ENCODE measurements around the gene CAPN10.

Gene CAPN10

DNA sequence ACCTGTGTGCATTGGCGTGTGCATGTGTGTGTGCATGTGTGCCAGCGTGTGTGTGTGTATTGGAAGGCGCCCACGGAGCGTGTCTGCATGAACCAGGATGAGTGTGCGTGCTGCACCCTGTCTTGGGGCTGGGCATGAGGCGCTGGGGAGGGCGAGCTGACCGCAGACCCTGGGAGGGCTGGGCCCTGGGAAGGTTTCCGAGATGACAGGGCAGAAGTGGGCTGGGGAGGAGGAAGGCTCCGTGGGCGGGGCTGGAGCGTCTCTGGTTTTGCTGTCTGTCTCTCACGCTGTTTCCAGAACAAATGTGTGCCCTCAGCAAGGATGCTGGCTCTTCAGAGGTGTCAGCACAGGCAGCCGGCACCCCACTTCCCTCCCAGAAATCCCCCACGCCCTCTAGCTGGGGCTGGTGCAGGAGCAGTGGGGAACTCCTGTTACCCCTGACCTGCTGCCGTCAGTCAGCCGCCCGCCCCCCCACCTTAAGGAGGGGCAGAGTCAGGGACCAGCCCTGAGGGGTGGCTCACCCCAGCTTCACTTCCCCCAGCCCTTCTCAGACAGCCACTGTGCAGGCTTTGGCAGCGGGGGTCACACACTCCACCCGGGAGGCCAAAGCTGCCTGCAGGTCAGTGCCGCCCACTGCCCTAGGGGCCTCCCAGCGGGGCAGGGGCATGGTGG is 38.6 kb downstream of the CAPN10 start, which contains the start of gene GPR35:
Gene GPR35, plus strand, starts transcription at position 531 of the 672 bp plus-strand sequence. CDS start 4,473 bp downstream, outside the sequence.
- DNase-seq = peak; percentile 66
- in situ Hi-C loops (cut with HindIII; ENCODE audit: low pct_ligation_motif_present, low sequenced_read_pairs) = no loop called here

DNA sequence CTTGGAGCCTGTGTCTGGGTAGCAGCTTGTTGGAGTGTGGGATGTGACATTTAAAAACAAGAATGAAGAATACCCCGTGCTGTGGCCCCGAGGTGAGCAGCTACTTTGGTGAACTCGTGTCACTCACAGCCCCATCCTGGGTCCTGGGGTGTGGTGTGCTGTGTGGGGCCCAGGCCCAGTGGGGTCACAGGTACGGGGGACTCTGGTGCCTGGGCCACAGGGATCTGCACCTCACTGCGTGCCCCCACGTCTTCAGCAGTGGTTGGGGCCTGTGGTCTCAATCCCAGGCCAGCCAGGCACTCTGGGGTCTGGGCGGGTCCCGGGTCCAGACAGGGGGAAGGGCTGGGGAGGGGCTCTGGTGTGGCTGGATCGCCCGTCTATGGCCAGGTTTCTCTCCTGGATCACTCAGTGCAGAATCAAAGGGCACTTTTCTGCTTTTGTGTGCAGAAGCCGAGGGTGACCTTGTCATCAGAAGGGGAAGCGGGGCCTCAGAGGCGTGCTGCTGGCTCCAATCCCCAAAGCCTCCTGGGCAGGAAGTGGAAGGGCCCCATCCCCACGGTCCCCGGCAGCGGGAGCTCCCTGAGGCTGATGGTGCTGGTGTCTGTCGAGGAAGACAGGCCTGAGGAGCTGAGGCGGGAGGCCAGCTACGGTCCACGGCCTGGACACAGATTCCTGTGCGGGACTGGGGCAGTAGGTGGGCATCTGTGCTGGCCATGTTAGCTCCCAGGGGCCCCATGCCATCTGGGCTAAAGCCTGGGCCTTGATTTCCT is 40.2 kb downstream of the CAPN10 start:
- no peak overlapping the region for H3K4me3 ChIP-seq (ENCODE audit: low read depth, low read length)
- H3K27ac ChIP-seq = no peak overlapping the region
- TF ChIP-seq, protein P1, sequence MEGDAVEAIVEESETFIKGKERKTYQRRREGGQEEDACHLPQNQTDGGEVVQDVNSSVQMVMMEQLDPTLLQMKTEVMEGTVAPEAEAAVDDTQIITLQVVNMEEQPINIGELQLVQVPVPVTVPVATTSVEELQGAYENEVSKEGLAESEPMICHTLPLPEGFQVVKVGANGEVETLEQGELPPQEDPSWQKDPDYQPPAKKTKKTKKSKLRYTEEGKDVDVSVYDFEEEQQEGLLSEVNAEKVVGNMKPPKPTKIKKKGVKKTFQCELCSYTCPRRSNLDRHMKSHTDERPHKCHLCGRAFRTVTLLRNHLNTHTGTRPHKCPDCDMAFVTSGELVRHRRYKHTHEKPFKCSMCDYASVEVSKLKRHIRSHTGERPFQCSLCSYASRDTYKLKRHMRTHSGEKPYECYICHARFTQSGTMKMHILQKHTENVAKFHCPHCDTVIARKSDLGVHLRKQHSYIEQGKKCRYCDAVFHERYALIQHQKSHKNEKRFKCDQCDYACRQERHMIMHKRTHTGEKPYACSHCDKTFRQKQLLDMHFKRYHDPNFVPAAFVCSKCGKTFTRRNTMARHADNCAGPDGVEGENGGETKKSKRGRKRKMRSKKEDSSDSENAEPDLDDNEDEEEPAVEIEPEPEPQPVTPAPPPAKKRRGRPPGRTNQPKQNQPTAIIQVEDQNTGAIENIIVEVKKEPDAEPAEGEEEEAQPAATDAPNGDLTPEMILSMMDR (IDR thresholded peaks at IDR 0.05; ENCODE audit: low read depth, low read length, missing control alignments) = no peak
- no peaks in the 10 kb centered on the region for H3K27me3 ChIP-seq (replicated peaks)
- no peaks in the 10 kb centered on the region for H3K36me3 ChIP-seq (replicated peaks)
- no peak for DNase-seq
- in situ Hi-C loops (cut with HindIII; ENCODE audit: low pct_ligation_motif_present, low sequenced_read_pairs) = no loop called here

More for the DNA sequence above, 38.6 kb downstream of the CAPN10 start, which contains the start of gene GPR35:
- TF ChIP-seq, protein P1 (IDR thresholded peaks at IDR 0.05; ENCODE audit: low read depth, low read length, missing control alignments) = no peak
- Histone ChIP-seq H3K4me3 (ENCODE audit: low read depth, low read length) (no peak within 1 kb of the TSS), H3K27me3 (replicated peaks) (no peaks in the 10 kb centered on the region), H3K27ac (no peak within 1 kb of the TSS), H3K36me3 (replicated peaks) (no peaks in the 10 kb centered on the region)

DNA sequence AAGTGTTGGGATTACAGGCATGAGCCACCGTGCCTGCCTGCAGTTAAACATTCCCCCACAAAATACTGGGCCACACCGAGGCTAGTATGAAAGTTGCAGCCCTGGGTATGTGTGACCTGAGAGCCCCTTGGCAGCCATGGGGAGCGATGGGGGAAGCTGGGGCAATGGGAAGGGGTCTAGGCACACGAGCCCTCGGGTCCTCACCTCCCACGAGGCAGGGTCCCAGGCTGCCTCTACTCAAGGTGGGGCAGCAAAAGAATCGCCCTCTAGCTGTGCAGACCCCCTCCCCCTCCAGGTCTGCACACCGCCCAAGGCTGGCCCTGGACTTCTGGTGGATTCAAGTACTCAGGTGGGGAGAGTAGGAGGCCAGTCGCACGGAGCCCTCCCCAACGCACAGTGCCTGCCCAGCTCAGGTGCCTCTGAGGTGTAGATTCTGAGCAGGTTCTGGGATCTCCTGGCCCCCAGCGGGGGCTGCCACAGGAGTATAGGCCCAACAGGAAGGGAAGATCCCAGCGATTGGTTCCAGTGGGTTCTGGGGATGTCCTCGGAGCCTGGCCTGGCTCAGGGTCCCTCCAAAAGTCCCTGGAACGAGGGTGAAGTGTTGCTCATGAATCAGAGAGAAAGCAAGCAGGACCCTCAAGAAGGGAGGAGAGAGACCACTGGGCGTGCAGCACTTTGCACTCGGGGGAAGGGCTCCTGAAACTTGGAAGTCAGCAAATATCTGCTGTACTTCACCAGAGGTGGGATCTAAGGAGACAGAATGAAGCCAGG is 41.4 kb downstream of the CAPN10 start:
- no peaks in the 10 kb centered on the region for H3K36me3 ChIP-seq (replicated peaks)
- in situ Hi-C loops (cut with HindIII; ENCODE audit: low pct_ligation_motif_present, low sequenced_read_pairs) = no loop called here
- no peak overlapping the region for H3K4me3 ChIP-seq (ENCODE audit: low read depth, low read length)
- no peaks in the 10 kb centered on the region for H3K27me3 ChIP-seq (replicated peaks)
- no peak overlapping the region for H3K27ac ChIP-seq
- TF ChIP-seq, protein P1 (IDR thresholded peaks at IDR 0.05; ENCODE audit: low read depth, low read length, missing control alignments) = no peak
- no peak for DNase-seq

DNA sequence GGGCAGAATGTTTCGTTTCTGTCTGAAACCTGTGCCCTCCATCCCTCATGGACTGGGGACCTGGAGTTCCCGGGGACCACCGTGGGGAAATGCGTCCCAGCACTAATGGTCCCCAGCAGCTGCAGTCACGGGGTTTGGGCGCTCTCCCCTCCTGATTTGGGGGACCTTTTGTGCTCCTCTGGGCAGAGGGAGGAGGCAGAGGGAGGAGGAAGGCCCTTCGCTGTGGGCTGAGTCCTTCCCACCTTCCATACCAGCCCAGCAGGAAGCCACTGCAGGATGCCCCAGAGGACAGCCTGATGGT is 41.9 kb downstream of the CAPN10 start:
- H3K4me3 ChIP-seq (ENCODE audit: low read depth, low read length) = no peak overlapping the region
- no peaks in the 10 kb centered on the region for H3K36me3 ChIP-seq (replicated peaks)
- H3K27ac ChIP-seq = no peak overlapping the region
- in situ Hi-C loops (cut with HindIII; ENCODE audit: low pct_ligation_motif_present, low sequenced_read_pairs) = no loop called here
- no peak for DNase-seq
- TF ChIP-seq, protein P1 (IDR thresholded peaks at IDR 0.05; ENCODE audit: low read depth, low read length, missing control alignments) = no peak
- H3K27me3 ChIP-seq (replicated peaks) = no peaks in the 10 kb centered on the region

DNA sequence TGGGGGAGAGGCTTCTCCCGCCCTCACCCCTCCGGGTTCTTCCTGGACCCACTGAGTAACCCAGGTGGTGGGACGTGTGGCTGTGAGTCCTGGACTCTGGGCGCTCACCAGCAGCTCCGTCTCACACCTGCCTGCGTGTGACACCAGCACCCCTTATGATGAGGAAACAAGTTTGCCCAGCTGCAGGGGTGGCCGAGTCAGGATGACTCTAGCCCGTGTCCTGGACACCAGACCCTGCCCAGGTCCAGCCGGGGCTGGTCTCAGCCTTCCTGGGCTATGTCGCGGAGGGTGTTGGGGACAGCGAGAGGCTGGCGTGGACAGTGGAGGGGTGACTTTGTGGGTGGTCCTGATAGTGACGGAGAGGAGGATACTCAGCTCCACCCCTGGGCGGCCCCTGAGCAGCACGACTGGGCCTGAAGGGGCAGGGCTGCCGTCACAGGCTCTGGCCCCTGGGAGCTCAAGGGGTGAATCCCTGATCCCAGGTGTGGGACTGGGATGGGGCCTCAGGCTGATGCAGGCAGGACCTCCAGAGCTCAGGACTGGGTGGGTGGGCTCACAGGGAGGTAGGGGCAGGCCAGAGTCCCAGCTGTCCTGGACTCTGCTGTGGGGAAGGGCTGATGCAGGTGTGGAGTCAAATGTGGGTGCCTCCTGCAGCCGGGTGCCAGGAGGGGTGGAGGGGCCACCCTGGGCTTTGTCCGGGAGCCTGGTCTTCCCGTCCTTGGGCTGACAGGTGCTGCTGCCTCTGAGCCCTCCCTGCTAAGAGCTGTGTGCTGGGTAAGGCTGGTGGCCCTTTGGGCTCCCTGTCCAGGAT is 42.5 kb downstream of the CAPN10 start:
- TF ChIP-seq, protein P1 (IDR thresholded peaks at IDR 0.05; ENCODE audit: low read depth, low read length, missing control alignments) = no peak
- in situ Hi-C loops (cut with HindIII; ENCODE audit: low pct_ligation_motif_present, low sequenced_read_pairs) = no loop called here
- Histone ChIP-seq H3K4me3 (ENCODE audit: low read depth, low read length) (no peak overlapping the region), H3K36me3 (replicated peaks) (no peaks in the 10 kb centered on the region), H3K27me3 (replicated peaks) (no peaks in the 10 kb centered on the region), H3K27ac (no peak overlapping the region)
- no peak for DNase-seq
